ENCODE results near the gene GFPT2. TPM values are rescaled to one million over a fixed set of nuclear protein-coding genes. Genes with fewer than 3 reads are reported as not detected.

Gene GFPT2
- total RNA-seq, 4 donors from 2014 or later, result 5.5 to 15.6 (median 6.4) TPM; not detected in 1

GRCh38 chr5:180381851-180382480 is 28.8 kb upstream of the GFPT2 start:
- Histone ChIP-seq H3K27ac (no peak overlapping the region), H3K9me3 (no peaks in the 10 kb centered on the region), H3K36me3 (no peaks in the 10 kb centered on the region), H3K27me3 (peaks cover 0 to 21% (median 0%) of the 10 kb centered on the region in 4 donors), H3K4me3 (no peak overlapping the region), H3K4me1 (no peaks in the 10 kb centered on the region)
- no peak for DNase-seq
- WGBS, 2 donors, result 83 to 95% methylated on average over 8 to 10 of the region's 13 CpGs
- TF ChIP-seq POLR2A (IDR thresholded peaks at IDR 0.05) (no peak), CTCF (IDR thresholded peaks at IDR 0.05) (no peak)
- intact Hi-C loops (cut with DNase I), result no loop called here

DNA sequence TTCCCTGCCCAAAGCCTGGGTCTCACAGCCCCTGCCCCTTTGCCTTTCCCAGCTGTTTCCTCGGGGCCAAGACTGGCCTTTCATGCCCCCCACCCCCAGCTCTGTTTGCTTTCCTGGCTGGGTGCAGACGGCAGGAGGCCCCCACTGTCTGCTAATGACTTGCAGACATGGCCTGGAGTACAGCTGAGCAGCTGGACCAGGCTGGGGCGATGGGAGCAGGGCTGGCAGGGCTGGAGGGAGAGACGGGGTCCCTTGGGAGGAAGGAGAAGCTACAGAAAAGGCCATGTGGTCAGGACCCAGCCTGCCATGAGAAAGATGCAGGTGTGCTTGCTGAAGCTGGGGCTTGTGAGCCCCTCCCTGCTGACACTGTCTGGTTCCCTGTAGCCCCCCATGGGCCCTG is 28.3 kb upstream of the GFPT2 start:
- Histone ChIP-seq H3K9me3 (no peaks in the 10 kb centered on the region), H3K4me3 (no peak overlapping the region), H3K4me1 (no peaks in the 10 kb centered on the region), H3K27ac (no peak overlapping the region), H3K36me3 (no peaks in the 10 kb centered on the region), H3K27me3 (peaks cover 0 to 21% (median 0%) of the 10 kb centered on the region in 4 donors)
- intact Hi-C loops (cut with DNase I), result no loop called here
- DNase-seq, result no peak
- WGBS, 2 donors, result 61% methylated on average over 4 of the region's 4 CpGs; no CpG with 5 or more reads in 1 of the 2 donors
- TF ChIP-seq POLR2A (IDR thresholded peaks at IDR 0.05) (no peak), CTCF (IDR thresholded peaks at IDR 0.05) (no peak)

DNA sequence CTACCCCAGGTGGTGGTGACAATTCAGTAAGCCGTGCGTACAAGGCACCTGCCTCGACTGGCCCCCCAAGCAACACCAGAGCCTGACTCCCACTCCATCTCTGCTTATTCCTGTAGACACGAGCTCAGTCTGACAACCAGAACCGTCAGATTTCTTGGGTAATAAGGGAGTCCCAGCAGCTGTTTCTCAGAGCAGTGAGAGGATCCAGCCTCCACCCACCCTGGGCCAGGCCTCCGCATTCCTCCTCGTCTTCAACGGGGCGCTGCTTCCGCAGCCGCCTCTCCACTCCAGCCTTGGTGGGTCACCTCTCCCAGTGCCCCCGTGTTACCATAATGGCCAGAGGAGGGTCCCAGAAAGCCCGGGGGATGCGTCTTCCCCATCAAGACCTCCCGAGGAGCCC is 27.7 kb upstream of the GFPT2 start:
- intact Hi-C loops (cut with DNase I), result no loop called here
- Histone ChIP-seq H3K36me3 (no peaks in the 10 kb centered on the region), H3K4me1 (no peaks in the 10 kb centered on the region), H3K27ac (no peak overlapping the region), H3K9me3 (no peaks in the 10 kb centered on the region), H3K4me3 (no peak overlapping the region), H3K27me3 (peaks cover 0 to 21% (median 0%) of the 10 kb centered on the region in 4 donors)
- 55 to 86% methylated on average over 6 to 13 of the region's 15 CpGs for WGBS, 2 donors
- TF ChIP-seq CTCF (IDR thresholded peaks at IDR 0.05), result no peak
- no peak for TF ChIP-seq POLR2A (IDR thresholded peaks at IDR 0.05)
- no peak for DNase-seq

DNA sequence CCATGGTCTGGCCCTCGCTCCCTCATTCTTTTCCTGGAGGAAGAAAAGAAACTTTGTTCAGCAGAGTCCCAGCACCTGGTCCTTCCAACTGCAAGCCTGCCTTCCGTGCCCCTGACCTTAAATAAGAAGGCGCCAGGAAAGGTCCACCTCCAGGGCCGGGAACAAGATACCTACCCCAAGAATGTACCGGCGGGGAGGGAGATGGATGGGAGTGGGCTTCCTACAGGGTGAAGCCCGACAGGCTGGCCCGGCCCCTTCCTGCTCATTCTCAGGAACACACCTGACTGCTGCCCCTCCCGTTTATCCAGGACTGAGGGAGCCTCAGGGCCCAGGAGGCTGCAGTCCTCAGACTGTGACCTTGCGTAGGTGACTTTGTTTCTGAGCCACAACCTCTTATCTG is 27.3 kb upstream of the GFPT2 start:
- TF ChIP-seq CTCF (IDR thresholded peaks at IDR 0.05) (no peak), POLR2A (IDR thresholded peaks at IDR 0.05) (no peak)
- WGBS, 2 donors, result 77 to 82% methylated on average over 7 to 9 of the region's 10 CpGs
- H3K36me3 ChIP-seq, result no peaks in the 10 kb centered on the region

GRCh38 chr5:180379355-180380070 is 26.4 kb upstream of the GFPT2 start:
- Histone ChIP-seq H3K27ac (no peak overlapping the region), H3K36me3 (no peaks in the 10 kb centered on the region), H3K9me3 (no peaks in the 10 kb centered on the region), H3K4me3 (no peak overlapping the region), H3K4me1 (no peaks in the 10 kb centered on the region), H3K27me3 (peaks cover 0 to 19% (median 0%) of the 10 kb centered on the region in 4 donors)
- intact Hi-C loops (cut with DNase I), result no loop called here
- DNase-seq, result no peak
- WGBS, 2 donors, result 84 to 90% methylated on average over 23 to 25 of the region's 31 CpGs
- no peak for TF ChIP-seq POLR2A (IDR thresholded peaks at IDR 0.05)
- no peak for TF ChIP-seq CTCF (IDR thresholded peaks at IDR 0.05)

More for the DNA sequence above, 27.3 kb upstream of the GFPT2 start:
- Histone ChIP-seq H3K27me3 (peaks cover 0 to 21% (median 0%) of the 10 kb centered on the region in 4 donors), H3K27ac (no peak overlapping the region), H3K4me3 (no peak overlapping the region), H3K9me3 (no peaks in the 10 kb centered on the region), H3K4me1 (no peaks in the 10 kb centered on the region)
- no peak for DNase-seq
- intact Hi-C loops (cut with DNase I), result no loop called here

Data from esophagus squamous epithelium (tissue), 5 donors.